Activated CD8-positive, alpha-beta memory T cell treated with anti-CD3 and anti-CD28 coated beads, Interleukin-2, amount 10 ng/mL, durations not matched to agents 7 days and 5 days (primary cell): ENCODE results near the gene ALPP. TPM values are rescaled to one million over a fixed set of nuclear protein-coding genes. Genes with fewer than 3 reads are reported as not detected.
"Not testable (repeated sequence)": the region's sequence is repeated elsewhere in the genome, so short reads cannot be mapped to it uniquely, and the experiment has no call there.

Experiments used
- ATAC-seq: fragments of 150-1000 bp; cut with Tn5 transposase; one replicate; pipeline ENCODE4 v1.10.0; 2021; ENCODE audit warnings: moderate library complexity
- CTCF ChIA-PET: fragments of 350-600 bp; sonication (Branson Sonifier 250); formaldehyde crosslinking; loops from one replicate; lab custom pipeline; 2021; ENCODE audit warnings: antibody characterized with exemption; lab: Charles Lee
- DNase-seq: peaks from one replicate; pipeline ENCODE4 v3.0.0-alpha.2; 2020
- H3K27ac Mint-ChIP-seq: one replicate; pipeline ENCODE4 v1.8.0; 2021; ENCODE audit warnings: mild to moderate bottlenecking, mixed read lengths
- H3K27me3 Mint-ChIP-seq: one replicate; pipeline ENCODE4 v1.8.0; 2021; ENCODE audit warnings: mixed read lengths
- H3K36me3 Mint-ChIP-seq: one replicate; pipeline ENCODE4 v1.8.0; 2021; ENCODE audit warnings: mild to moderate bottlenecking, mixed read lengths
- H3K4me1 Mint-ChIP-seq: one replicate; pipeline ENCODE4 v1.8.0; 2021; ENCODE audit warnings: mixed read lengths
- H3K4me3 Mint-ChIP-seq: one replicate; pipeline ENCODE4 v1.8.0; 2021; ENCODE audit warnings: mild to moderate bottlenecking, moderate library complexity, mixed read lengths
- H3K9me3 Mint-ChIP-seq: one replicate; pipeline ENCODE4 v1.8.0; 2022; ENCODE audit warnings: low read depth, mixed read lengths
- total RNA-seq, 2 experiments: library from RNA; stranded (reverse); gene quantifications; one replicate each; pipeline ENCODE4 v1.2.3, GENCODE V29; 2021

Gene ALPP
- total RNA-seq, 2 experiments from 2014 or later: not detected

- CTCF ChIA-PET: interaction anchor here (1.0 to 2.4 kb wide), 8 partner anchors 8 to 439 kb away, joined by 3 to 9 read pairs (median 4); no protein-coding TSS in a partner anchor
- Mint-ChIP-seq H3K4me1 (peaks cover 18% of the 10 kb centered on the region), H3K4me3 (peak overlapping the region; percentile 75), H3K27ac (peak overlapping the region; percentile 92)
- not testable (repeated sequence) for H3K27me3 Mint-ChIP-seq, ATAC-seq, DNase-seq, H3K9me3 Mint-ChIP-seq, H3K36me3 Mint-ChIP-seq
These were observed 15.3 kb upstream of the ALPP start for GRCh38 chr2:232363064-232363783.

- CTCF ChIA-PET: interaction anchor here (0.9 to 2.4 kb wide), 9 partner anchors 28 to 458 kb away, joined by 3 to 12 read pairs (median 5); no protein-coding TSS in a partner anchor
- Mint-ChIP-seq H3K27me3 (no peaks in the 10 kb centered on the region), H3K4me1 (peaks cover 18% of the 10 kb centered on the region), H3K9me3 (no peaks in the 10 kb centered on the region), H3K36me3 (no peaks in the 10 kb centered on the region), H3K27ac (peak overlapping the region; percentile 92), H3K4me3 (peak overlapping the region; percentile 75)
- DNase-seq: peak; percentile 68
- peak; percentile 73 for ATAC-seq
These were observed 14.6 kb upstream of the ALPP start for GRCh38 chr2:232363784-232364615.

GRCh38 chr2:232364806-232365594, 13.6 kb upstream of the ALPP start:
- not testable (repeated sequence) for ATAC-seq, H3K27me3 Mint-ChIP-seq, H3K27ac Mint-ChIP-seq, DNase-seq, H3K9me3 Mint-ChIP-seq, H3K36me3 Mint-ChIP-seq, H3K4me3 Mint-ChIP-seq
- peaks cover 18% of the 10 kb centered on the region for H3K4me1 Mint-ChIP-seq
- CTCF ChIA-PET: interaction anchor here (0.9 to 2.4 kb wide), 10 partner anchors 11 to 464 kb away, joined by 3 to 12 read pairs (median 4); no protein-coding TSS in a partner anchor

- H3K36me3 Mint-ChIP-seq: no peaks in the 10 kb centered on the region
- DNase-seq (peak; percentile 54), ATAC-seq (peak; percentile 78)
- peaks cover 18% of the 10 kb centered on the region for H3K4me1 Mint-ChIP-seq
- H3K9me3 Mint-ChIP-seq: no peaks in the 10 kb centered on the region
- H3K27ac Mint-ChIP-seq: no peak overlapping the region
- no peaks in the 10 kb centered on the region for H3K27me3 Mint-ChIP-seq
- CTCF ChIA-PET: interaction anchor here (1.0 to 2.4 kb wide), 4 partner anchors 10 to 464 kb away, joined by 3 to 7 read pairs (median 4); no protein-coding TSS in a partner anchor
- H3K4me3 Mint-ChIP-seq: no peak overlapping the region
These were observed 12.8 kb upstream of the ALPP start for GRCh38 chr2:232365621-232366321.

- H3K9me3 Mint-ChIP-seq, ATAC-seq, H3K27ac Mint-ChIP-seq, H3K36me3 Mint-ChIP-seq, DNase-seq, H3K4me3 Mint-ChIP-seq, H3K27me3 Mint-ChIP-seq: not testable (repeated sequence)
- peaks cover 18% of the 10 kb centered on the region for H3K4me1 Mint-ChIP-seq
- CTCF ChIA-PET: interaction anchor here (0.6 to 2.4 kb wide), 2 partner anchors 15 to 39 kb away, joined by 3 to 7 read pairs; no protein-coding TSS in a partner anchor
These were observed 12.1 kb upstream of the ALPP start for GRCh38 chr2:232366461-232366860.

DNA sequence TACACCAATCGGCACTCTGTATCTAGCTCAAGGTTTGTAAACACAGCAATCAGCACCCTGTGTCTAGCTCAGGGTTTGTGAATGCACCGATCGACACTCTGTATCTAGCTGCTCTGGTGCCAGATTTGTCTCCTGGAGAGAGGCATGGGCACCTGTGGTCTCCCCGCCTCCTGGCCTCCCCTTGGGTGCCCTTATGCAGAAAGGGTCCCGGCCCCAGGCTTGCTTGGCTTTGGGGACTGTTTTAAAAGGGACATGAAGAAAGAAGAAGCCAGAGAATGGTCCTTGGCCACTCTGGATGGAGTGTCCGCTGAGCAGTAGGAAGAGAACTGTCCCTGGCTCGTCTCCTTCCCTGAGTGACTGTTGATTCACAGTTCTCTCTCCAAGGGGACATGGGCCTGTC, 11.5 kb upstream of the ALPP start:
- Mint-ChIP-seq H3K36me3 (no peaks in the 10 kb centered on the region), H3K27me3 (no peaks in the 10 kb centered on the region), H3K4me3 (no peak overlapping the region), H3K4me1 (peaks cover 18% of the 10 kb centered on the region), H3K27ac (no peak overlapping the region), H3K9me3 (no peaks in the 10 kb centered on the region)
- no peak for ATAC-seq
- CTCF ChIA-PET: interaction anchor here (0.6 to 2.4 kb wide), 2 partner anchors 15 to 40 kb away, joined by 3 to 7 read pairs; no protein-coding TSS in a partner anchor
- no peak for DNase-seq

DNA sequence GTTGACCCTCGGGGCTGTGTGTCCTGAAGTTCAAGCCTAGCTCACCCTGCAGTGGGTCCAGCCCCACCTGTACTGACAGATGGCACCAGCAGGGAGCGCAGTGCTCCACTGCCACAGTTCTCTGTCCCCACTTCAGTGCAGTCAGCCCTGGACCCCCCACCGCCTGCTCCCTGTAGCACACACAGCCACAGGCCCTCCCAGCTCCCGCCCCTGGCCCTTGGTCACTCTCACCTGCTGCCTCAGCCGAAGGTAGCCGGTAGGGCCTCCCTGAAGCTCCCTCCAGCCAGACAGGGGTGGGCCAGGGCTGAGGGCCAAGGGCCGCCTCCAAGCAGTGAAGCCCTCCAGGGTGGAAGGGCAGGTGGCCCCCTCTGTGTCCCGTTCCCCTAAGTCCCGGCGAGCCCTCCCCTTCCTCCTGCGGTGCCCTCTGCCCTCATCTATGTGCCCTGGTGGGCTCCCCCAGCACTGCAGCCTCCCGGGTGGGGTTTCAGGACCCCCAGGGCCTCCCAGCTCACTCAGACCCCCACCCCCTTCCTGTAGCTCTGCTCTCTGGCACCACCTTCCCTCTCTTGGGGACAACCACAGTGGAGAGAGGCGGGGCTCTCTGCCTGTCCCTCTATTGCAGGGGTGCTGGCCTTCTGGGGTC, 10.8 kb upstream of the ALPP start:
- Mint-ChIP-seq H3K9me3 (no peaks in the 10 kb centered on the region), H3K27me3 (no peaks in the 10 kb centered on the region), H3K4me1 (peaks cover 18% of the 10 kb centered on the region), H3K36me3 (no peaks in the 10 kb centered on the region), H3K4me3 (no peak overlapping the region), H3K27ac (no peak overlapping the region)
- CTCF ChIA-PET: interaction anchor here (0.7 to 2.4 kb wide), 2 partner anchors 32 to 40 kb away, joined by 3 to 7 read pairs; no protein-coding TSS in a partner anchor
- ATAC-seq (no peak), DNase-seq (no peak)

- H3K4me3 Mint-ChIP-seq: no peak overlapping the region
- H3K36me3 Mint-ChIP-seq: no peaks in the 10 kb centered on the region
- no peak overlapping the region for H3K27ac Mint-ChIP-seq
- peaks cover 17% of the 10 kb centered on the region for H3K4me1 Mint-ChIP-seq
- no peaks in the 10 kb centered on the region for H3K9me3 Mint-ChIP-seq
- ATAC-seq (no peak), DNase-seq (no peak)
- H3K27me3 Mint-ChIP-seq: no peaks in the 10 kb centered on the region
- CTCF ChIA-PET: no interaction called here
These were observed 10.2 kb upstream of the ALPP start for GRCh38 chr2:232368311-232368731.

- CTCF ChIA-PET: no interaction called here
- no peaks in the 10 kb centered on the region for H3K9me3 Mint-ChIP-seq
- peaks cover 7% of the 10 kb centered on the region for H3K4me1 Mint-ChIP-seq
- H3K4me3 Mint-ChIP-seq: no peak overlapping the region
- no peak overlapping the region for H3K27ac Mint-ChIP-seq
- H3K27me3 Mint-ChIP-seq: no peaks in the 10 kb centered on the region
- H3K36me3 Mint-ChIP-seq: no peaks in the 10 kb centered on the region
- no peak for ATAC-seq
- DNase-seq: no peak
These were observed 9.2 kb upstream of the ALPP start for GRCh38 chr2:232369126-232369951.

DNA sequence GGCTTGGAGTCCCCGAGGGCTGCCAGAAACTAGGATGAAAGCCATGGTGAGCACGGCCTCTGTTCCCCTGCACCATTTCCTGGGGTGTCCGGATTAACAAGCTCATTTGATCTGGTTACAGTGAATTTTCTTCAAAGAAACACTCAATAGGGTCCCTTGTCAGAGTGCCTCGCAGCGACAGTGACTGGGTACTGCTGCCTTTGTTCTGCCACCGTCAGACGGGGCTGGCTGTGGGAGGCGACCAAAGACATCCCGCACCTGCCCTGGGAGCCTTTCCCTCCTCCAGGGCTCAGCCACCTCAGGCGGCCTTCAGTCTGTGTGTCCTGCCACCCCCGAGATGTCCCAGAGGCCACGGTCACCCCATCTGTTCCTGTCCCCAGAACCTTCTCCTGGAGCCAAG, 8.5 kb upstream of the ALPP start:
- H3K27me3 Mint-ChIP-seq, ATAC-seq, DNase-seq, CTCF ChIA-PET, H3K36me3 Mint-ChIP-seq, H3K4me3 Mint-ChIP-seq, H3K27ac Mint-ChIP-seq, H3K4me1 Mint-ChIP-seq, H3K9me3 Mint-ChIP-seq: not testable (repeated sequence)
